B cell (primary cell): ENCODE measurements around the gene ATP11B. TPM values are rescaled to one million over a fixed set of nuclear protein-coding genes. Genes with fewer than 3 reads are reported as not detected.

Experiments used
- ATAC-seq: fragments of 200-7000 bp; cut with Tn5 transposase; one replicate; pipeline ENCODE4 v1.10.0; 2021; ENCODE audit warnings: low read depth, mild to moderate bottlenecking, moderate number of reproducible peaks, moderate library complexity
- CTCF ChIA-PET: fragments of 350-600 bp; sonication (Branson Sonifier 250); formaldehyde crosslinking; loops from one replicate; lab custom pipeline; 2021; ENCODE audit warnings: antibody characterized with exemption, inconsistent platforms; lab: Charles Lee
- POLR2A ChIA-PET: fragments of 350-600 bp; sonication (Branson Sonifier 250); formaldehyde crosslinking; loops from one replicate; lab custom pipeline; 2021; ENCODE audit warnings: antibody characterized with exemption; lab: Charles Lee
- DNase-seq: peaks from one replicate; pipeline ENCODE4 v3.0.0; 2013
- H2AFZ ChIP-seq: 2 replicates; pipeline ENCODE4 v1.6.1; 2012; ENCODE audit warnings: mild to moderate bottlenecking, low read depth, low read length; ENCODE audit not compliant: insufficient read depth, poor library complexity, severe bottlenecking
- H3K27ac ChIP-seq, 2 donors: 1 replicate in 1 of 2; 2 replicates in 1 of 2; pipeline ENCODE4 v1.5.1; 2012 to 2013; ENCODE audit warnings: low read length in 2 of 2, mild to moderate bottlenecking in 2 of 2, moderate library complexity in 1 of 2
- H3K27me3 ChIP-seq, 4 experiments: fragments of 200-600 bp in 1 of 4; sonication (generic) in 1 of 4; replicated peaks in 1 of 4; 1 replicate in 2 of 4; 2 replicates in 2 of 4; pipeline versions ENCODE4 v1.6.1 to v1.7.0; 2013 to 2016; ENCODE audit warnings: low read length in 3 of 4, mild to moderate bottlenecking in 2 of 4, mixed read lengths in 1 of 4, moderate library complexity in 1 of 4; ENCODE audit not compliant: insufficient read depth in 4 of 4, control insufficient read depth in 3 of 4; ENCODE audit errors: control extremely low read depth in 1 of 4
- H3K36me3 ChIP-seq, 2 experiments: replicated peaks in 1 of 2; 1 replicate in 1 of 2; 2 replicates in 1 of 2; pipeline versions ENCODE4 v1.6.1 to v1.7.1; 2013; ENCODE audit warnings: low read length in 1 of 2; ENCODE audit not compliant: insufficient read depth in 2 of 2, control insufficient read depth in 1 of 2; ENCODE audit errors: control extremely low read depth in 1 of 2, extremely low read depth in 1 of 2
- H3K4me1 ChIP-seq, 2 donors: fragments of 200-600 bp in 1 of 2; sonication (generic) in 1 of 2; 1 replicate in 1 of 2; 2 replicates in 1 of 2; pipeline versions ENCODE4 v1.5.1 to v1.6.1; 2013 to 2017; ENCODE audit warnings: low read length in 2 of 2; ENCODE audit not compliant: control insufficient read depth in 2 of 2, insufficient read depth in 2 of 2
- H3K4me2 ChIP-seq: replicated peaks from 2 replicates; pipeline ENCODE3; 2012; ENCODE audit warnings: mild to moderate bottlenecking, low read depth, low read length; ENCODE audit not compliant: poor library complexity, severe bottlenecking
- H3K4me3 ChIP-seq, 5 experiments: fragments of 200-600 bp in 1 of 5; sonication (generic) in 1 of 5; 1 replicate in 3 of 5; 2 replicates in 2 of 5; pipeline versions ENCODE4 v1.5.1 to v1.7.0; 2011 to 2016; ENCODE audit warnings: low read length in 4 of 5, mild to moderate bottlenecking in 4 of 5, low read depth in 2 of 5, control low read depth in 1 of 5, moderate library complexity in 1 of 5; ENCODE audit not compliant: insufficient read depth in 1 of 5; ENCODE audit errors: control extremely low read depth in 1 of 5, extremely low read depth in 1 of 5
- H3K79me2 ChIP-seq: fragments of 200-600 bp; sonication (generic); one replicate; pipeline ENCODE4 v1.6.0; 2016; ENCODE audit warnings: low read length; ENCODE audit not compliant: control insufficient read depth, insufficient read depth
- H3K9ac ChIP-seq: fragments of 200-600 bp; sonication (generic); 2 replicates; pipeline ENCODE4 v1.6.1; 2017; ENCODE audit warnings: mild to moderate bottlenecking, low read length, moderate library complexity
- H3K9me3 ChIP-seq, 3 donors: one replicate each; pipeline versions ENCODE4 v1.6.1 to v1.7.1; 2013; ENCODE audit warnings: low read length in 2 of 3; ENCODE audit not compliant: control insufficient read depth in 2 of 3, insufficient read depth in 1 of 3; ENCODE audit errors: control extremely low read depth in 1 of 3
- H4K20me1 ChIP-seq: 2 replicates; pipeline ENCODE4 v1.6.0; 2012; ENCODE audit warnings: mild to moderate bottlenecking, low read length; ENCODE audit not compliant: insufficient read depth, control insufficient read depth, poor library complexity, severe bottlenecking
- H3K27ac Mint-ChIP-seq: one replicate; pipeline ENCODE4 v1.8.0; 2021; ENCODE audit warnings: mixed read lengths
- H3K27me3 Mint-ChIP-seq: one replicate; pipeline ENCODE4 v1.8.0; 2021; ENCODE audit warnings: mixed read lengths
- H3K4me1 Mint-ChIP-seq: one replicate; pipeline ENCODE4 v1.8.0; 2021; ENCODE audit warnings: mixed read lengths
- H3K4me3 Mint-ChIP-seq: one replicate; pipeline ENCODE4 v1.8.0; 2021; ENCODE audit warnings: mixed read lengths
- H3K9me3 Mint-ChIP-seq: one replicate; pipeline ENCODE4 v1.8.0; 2022; ENCODE audit warnings: mixed read lengths; ENCODE audit not compliant: insufficient read depth
- EZH2 ChIP-seq: IDR thresholded peaks from 2 replicates; pipeline ENCODE4 v1.6.1; 2012; ENCODE audit warnings: borderline replicate concordance, low read depth, mild to moderate bottlenecking, moderate library complexity, low read length; ENCODE audit not compliant: insufficient read depth, poor library complexity, severe bottlenecking
- WGBS: methylation state at CpG from one replicate; pipeline ENCODE4 v1.1.5; 2013; ENCODE audit warnings: missing lambda C conversion rate; ENCODE audit not compliant: insufficient coverage; 5-methylcytosine and 5-hydroxymethylcytosine counted together
- intact Hi-C: fragments of 100-400 bp; cut with micrococcal nuclease; formaldehyde crosslinking; loops from one replicate; pipeline ENCODE4 v1.10.0; 2022
- polyA plus RNA-seq: library from polyadenylated mRNA; depleted of rRNA; stranded (reverse); fragments of >200 nt; gene quantifications from 2 replicates; pipeline ENCODE4 v1.2.3, GENCODE V29; 2012
- total RNA-seq, 2 donors: library from RNA; stranded (reverse); fragments of 120-200 nt in 1 of 2; gene quantifications; 1 replicate in 1 of 2; 2 replicates in 1 of 2; pipeline versions ENCODE4 v1.2.3 to v1.2.4, GENCODE V29; 2013 to 2022
- TF ChIP-seq, protein P1 (sequence below): fragments of 200-600 bp; IDR thresholded peaks from one replicate; pipeline ENCODE4 v1.8.0; 2022; ENCODE audit warnings: antibody characterized with exemption, mild to moderate bottlenecking

Gene ATP11B
- total and polyA plus RNA-seq, 2 donors (not counting 1 experiment from before 2014, with no cell fraction given), result 14.0 to 81.9 TPM

DNA sequence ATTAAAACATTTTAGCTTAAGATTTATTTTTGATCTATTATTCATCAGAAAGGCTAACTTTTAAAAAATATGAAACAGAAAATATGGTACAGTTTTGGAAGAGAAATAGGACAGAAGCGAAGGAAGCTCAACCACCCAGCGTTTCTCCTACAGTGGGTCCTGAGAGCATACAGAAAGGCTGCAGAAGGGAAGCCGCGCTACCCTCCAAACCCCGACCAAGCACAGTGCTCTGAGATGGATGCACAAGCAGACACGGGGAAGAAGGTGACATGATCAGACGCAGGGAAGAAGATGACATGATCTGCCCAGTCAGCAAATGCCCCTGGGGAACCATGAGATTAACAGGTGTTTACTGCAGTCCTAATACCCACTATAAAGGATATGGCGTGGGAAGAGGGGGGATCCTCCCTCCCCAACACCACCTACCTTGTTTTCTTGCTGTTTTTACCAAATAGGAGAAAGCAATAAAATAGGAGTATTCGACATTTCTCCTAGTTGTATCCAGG, 172.6 kb downstream of the ATP11B start:
- Histone ChIP-seq H3K27ac (no peak overlapping the region), H3K36me3 (peaks cover 0 to 15% of the 10 kb centered on the region in 2 experiments), H4K20me1 (peaks cover 26% of the 10 kb centered on the region), H3K4me3 (no peak overlapping the region), H3K4me2 (no peak overlapping the region), H3K79me2 (peaks cover 44% of the 10 kb centered on the region), H3K9ac (no peak overlapping the region), H3K27me3 (no peaks in the 10 kb centered on the region), H3K9me3 (no peaks in the 10 kb centered on the region), H2AFZ (no peak overlapping the region), H3K4me1 (peaks cover 15 to 20% of the 10 kb centered on the region in 2 donors)
- ChIA-PET CTCF (no interaction called here), POLR2A (no interaction called here)
- WGBS, result 98% methylated on average over 5 of the region's 9 CpGs
- intact Hi-C loops, result no loop called here
- DNase-seq (no peak), ATAC-seq (no peak)
- Mint-ChIP-seq H3K9me3 (no peaks in the 10 kb centered on the region), H3K27me3 (no peaks in the 10 kb centered on the region), H3K4me3 (no peak overlapping the region), H3K27ac (peak overlapping the region; percentile 6), H3K4me1 (peaks cover 37% of the 10 kb centered on the region)
- TF ChIP-seq, protein P1, sequence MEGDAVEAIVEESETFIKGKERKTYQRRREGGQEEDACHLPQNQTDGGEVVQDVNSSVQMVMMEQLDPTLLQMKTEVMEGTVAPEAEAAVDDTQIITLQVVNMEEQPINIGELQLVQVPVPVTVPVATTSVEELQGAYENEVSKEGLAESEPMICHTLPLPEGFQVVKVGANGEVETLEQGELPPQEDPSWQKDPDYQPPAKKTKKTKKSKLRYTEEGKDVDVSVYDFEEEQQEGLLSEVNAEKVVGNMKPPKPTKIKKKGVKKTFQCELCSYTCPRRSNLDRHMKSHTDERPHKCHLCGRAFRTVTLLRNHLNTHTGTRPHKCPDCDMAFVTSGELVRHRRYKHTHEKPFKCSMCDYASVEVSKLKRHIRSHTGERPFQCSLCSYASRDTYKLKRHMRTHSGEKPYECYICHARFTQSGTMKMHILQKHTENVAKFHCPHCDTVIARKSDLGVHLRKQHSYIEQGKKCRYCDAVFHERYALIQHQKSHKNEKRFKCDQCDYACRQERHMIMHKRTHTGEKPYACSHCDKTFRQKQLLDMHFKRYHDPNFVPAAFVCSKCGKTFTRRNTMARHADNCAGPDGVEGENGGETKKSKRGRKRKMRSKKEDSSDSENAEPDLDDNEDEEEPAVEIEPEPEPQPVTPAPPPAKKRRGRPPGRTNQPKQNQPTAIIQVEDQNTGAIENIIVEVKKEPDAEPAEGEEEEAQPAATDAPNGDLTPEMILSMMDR, result no peak
- TF ChIP-seq EZH2, result no peak
